Endothelial cell of umbilical vein (primary cell): ENCODE data around the gene RECK. TPM values are rescaled to one million over a fixed set of nuclear protein-coding genes. Genes with fewer than 3 reads are reported as not detected.
"Not testable (repeated sequence)": the region's sequence is repeated elsewhere in the genome, so short reads cannot be mapped to it uniquely, and the experiment has no call there.

Experiments used
- BruUV-seq: library from RNA; stranded (reverse); fragments of 400-500 nt; replicated peaks from 2 replicates; lab custom pipeline; 2021; lab: Mats Ljungman, UMichigan
- CTCF ChIA-PET: fragments of 300-600, 350-600 bp; sonication (Branson Sonifier 250); formaldehyde crosslinking; loops from one replicate; lab custom pipeline; 2021; ENCODE audit warnings: antibody characterized with exemption, inconsistent platforms; lab: Charles Lee
- POLR2A ChIA-PET: fragments of 300-600, 350-600 bp; sonication (Branson Sonifier 250); formaldehyde crosslinking; loops from one replicate; lab custom pipeline; 2021; ENCODE audit warnings: antibody characterized with exemption, inconsistent platforms; lab: Charles Lee
- DNase-seq: peaks from one replicate; pipeline ENCODE4 v3.0.0-alpha.2; 2011; ENCODE audit warnings: low read depth, low spot score
- FAIRE-seq: peaks from 2 replicates; lab custom pipeline; 2011; peaks lifted over from hg19 to GRCh38; lab: Jason Lieb, UNC
- H2AFZ ChIP-seq: 2 replicates; pipeline ENCODE4 v1.6.0; 2012; ENCODE audit warnings: low read depth, low read length, control low read depth, inconsistent platforms
- H3K27ac ChIP-seq: 2 replicates; pipeline ENCODE4 v1.5.1; 2011; ENCODE audit warnings: low read depth, mild to moderate bottlenecking, control low read depth, low read length, moderate library complexity; ENCODE audit not compliant: insufficient read depth
- H3K27me3 ChIP-seq, 2 experiments: 2 replicates each; pipeline versions ENCODE4 v1.6.0 to v1.6.1; 2011; ENCODE audit warnings: low read length in 2 of 2, mixed read lengths in 1 of 2; ENCODE audit not compliant: control insufficient read depth in 2 of 2, insufficient read depth in 2 of 2
- H3K36me3 ChIP-seq, 2 experiments: 2 replicates in 1 of 2; 3 replicates in 1 of 2; pipeline ENCODE4 v1.5.1; 2011; ENCODE audit warnings: low read length in 2 of 2, mild to moderate bottlenecking in 1 of 2, moderate library complexity in 1 of 2; ENCODE audit not compliant: control insufficient read depth in 2 of 2, insufficient read depth in 2 of 2; ENCODE audit errors: extremely low read depth in 1 of 2
- H3K4me1 ChIP-seq: 3 replicates; pipeline ENCODE4 v1.5.1; 2011; ENCODE audit warnings: mild to moderate bottlenecking, low read length; ENCODE audit not compliant: control insufficient read depth, insufficient read depth; ENCODE audit errors: extremely low read depth
- H3K4me2 ChIP-seq: 2 replicates; pipeline ENCODE4 v1.6.1; 2011; ENCODE audit warnings: low read length, control low read depth, mixed read lengths; ENCODE audit not compliant: insufficient read depth
- H3K4me3 ChIP-seq, 3 experiments: fragments of 200-600 bp in 1 of 3; sonication (generic), shearing (Covaris generic) in 1 of 3; replicated peaks in 1 of 3; 2 replicates each; pipeline ENCODE4 v1.5.1; 2011 to 2016; ENCODE audit warnings: control low read depth in 3 of 3, low read length in 3 of 3, mild to moderate bottlenecking in 2 of 3, inconsistent platforms in 1 of 3, low read depth in 1 of 3, moderate library complexity in 1 of 3; ENCODE audit not compliant: insufficient read depth in 1 of 3
- H3K79me2 ChIP-seq: 2 replicates; pipeline ENCODE4 v1.6.0; 2012; ENCODE audit warnings: low read length, inconsistent platforms; ENCODE audit not compliant: control insufficient read depth, insufficient read depth
- H3K9ac ChIP-seq: replicated peaks from 2 replicates; pipeline ENCODE3; 2011; ENCODE audit warnings: low read length, control low read depth; ENCODE audit not compliant: insufficient read depth; ENCODE audit errors: extremely low read depth
- H3K9me1 ChIP-seq: replicated peaks from 3 replicates; pipeline ENCODE4 v1.6.0; 2011; ENCODE audit warnings: mild to moderate bottlenecking, low read length; ENCODE audit not compliant: control insufficient read depth, insufficient read depth; ENCODE audit errors: extremely low read depth
- H3K9me3 ChIP-seq: replicated peaks from 2 replicates; pipeline ENCODE4 v1.5.1; 2012; ENCODE audit warnings: low read length, inconsistent platforms; ENCODE audit not compliant: control insufficient read depth, insufficient read depth
- H4K20me1 ChIP-seq: replicated peaks from 2 replicates; pipeline ENCODE3; 2011; ENCODE audit warnings: mild to moderate bottlenecking, low read length; ENCODE audit not compliant: control insufficient read depth, insufficient read depth; ENCODE audit errors: extremely low read depth
- CTCF ChIP-seq, 2 donors: IDR thresholded peaks; 1 replicate in 1 of 2; 2 replicates in 1 of 2; pipeline ENCODE4 v1.5.1; 2011; ENCODE audit warnings: low read length in 2 of 2, mild to moderate bottlenecking in 2 of 2, moderate library complexity in 2 of 2, control low read depth in 1 of 2, inconsistent platforms in 1 of 2, low read depth in 1 of 2; ENCODE audit not compliant: insufficient read depth in 1 of 2; ENCODE audit errors: extremely low read depth in 1 of 2
- EZH2 ChIP-seq: IDR thresholded peaks from 2 replicates; pipeline ENCODE4 v1.6.1; 2012; ENCODE audit warnings: borderline replicate concordance, low read depth, mild to moderate bottlenecking, moderate library complexity, low read length, inconsistent platforms; ENCODE audit not compliant: severe bottlenecking
- FOS ChIP-seq: IDR thresholded peaks from 2 replicates; pipeline ENCODE4 v1.6.1; 2011; ENCODE audit warnings: mild to moderate bottlenecking, low read length, moderate library complexity, borderline replicate concordance; ENCODE audit not compliant: insufficient read depth
- GATA2 ChIP-seq: IDR thresholded peaks from 2 replicates; pipeline ENCODE4 v1.7.0; 2011; ENCODE audit warnings: low read depth, mild to moderate bottlenecking, moderate library complexity, mixed read lengths, low read length; ENCODE audit not compliant: insufficient read length, insufficient read depth
- JUN ChIP-seq: IDR thresholded peaks from 2 replicates; pipeline ENCODE4 v1.6.1; 2011; ENCODE audit warnings: borderline replicate concordance, low read depth; ENCODE audit not compliant: insufficient read length, insufficient read depth
- MAX ChIP-seq: IDR thresholded peaks from 2 replicates; pipeline ENCODE4 v1.6.1; 2011; ENCODE audit not compliant: insufficient read depth, insufficient read length
- MYC ChIP-seq: IDR thresholded peaks from one replicate; pipeline ENCODE4 v1.6.1; 2011; ENCODE audit warnings: mild to moderate bottlenecking, low read depth, low read length
- POLR2A ChIP-seq: IDR thresholded peaks from 2 replicates; pipeline ENCODE4 v1.6.1; 2012; ENCODE audit warnings: low read depth, mild to moderate bottlenecking, control low read depth, low read length
- POLR2AphosphoS5 ChIP-seq: IDR thresholded peaks from 2 replicates; pipeline ENCODE4 v1.6.1; 2012; ENCODE audit warnings: low read depth, mild to moderate bottlenecking, control low read depth, low read length, moderate library complexity; ENCODE audit not compliant: insufficient read depth
- dilution Hi-C: fragments of 300-500 bp; cut with MboI; formaldehyde crosslinking; loops from one replicate; pipeline ENCODE4 v1.15.0; 2019; ENCODE audit warnings: low sequenced_read_pairs; ENCODE audit not compliant: extremely low pct_ligation_motif_present
- intact Hi-C: fragments of 100-400 bp; cut with micrococcal nuclease; formaldehyde crosslinking; loops from one replicate; pipeline ENCODE4 v1.10.0; 2022
- polyA plus RNA-seq, 4 experiments: library from polyadenylated mRNA; depleted of rRNA in 3 of 4; stranded (reverse) in 3 of 4; unstranded in 1 of 4; fragments of >200 nt; gene quantifications; 2 replicates each; pipeline versions ENCODE4 v1.2.1 to v1.2.3, GENCODE V29; 2011 to 2012; ENCODE audit warnings: missing spikeins in 1 of 4
- total RNA-seq: library from RNA; stranded (reverse); gene quantifications from 2 replicates; pipeline ENCODE4 v1.2.3, GENCODE V29; 2021

The RECK gene
- total and polyA plus RNA-seq, 2 donors (not counting 3 experiments of a cell fraction or from before 2014, with no cell fraction given): 12.0 to 14.1 TPM

GRCh38 chr9:36129139-36129538, 92.4 kb downstream of the RECK start:
- FAIRE-seq (no peak), DNase-seq (no peak)
- POLR2A ChIA-PET: no interaction called here
- H3K4me1 ChIP-seq: no peaks in the 10 kb centered on the region
- H3K9me1 ChIP-seq: no peaks in the 10 kb centered on the region
- H2AFZ ChIP-seq: no peak overlapping the region
- H4K20me1 ChIP-seq: no peaks in the 10 kb centered on the region
- H3K9me3 ChIP-seq: no peaks in the 10 kb centered on the region
- no TSS peak for BruUV-seq
- no peak overlapping the region for H3K9ac ChIP-seq
- CTCF ChIA-PET: interaction anchor here (0.6 to 2.0 kb wide), 5 partner anchors 8 to 35 kb away, joined by 3 to 8 read pairs (median 4); no protein-coding TSS in a partner anchor
- H3K4me3 ChIP-seq: no peak overlapping the region
- H3K79me2 ChIP-seq: no peaks in the 10 kb centered on the region
- H3K4me2 ChIP-seq: no peak overlapping the region
- no peaks in the 10 kb centered on the region for H3K27me3 ChIP-seq
- H3K27ac ChIP-seq: no peak overlapping the region
- TF ChIP-seq POLR2AphosphoS5 (no peak), CTCF (IDR thresholded peaks at IDR 0.05; ENCODE audit: extremely low read depth in 1 of 2, insufficient read depth in 1 of 2, low read depth in 1 of 2, low read length in 2 of 2) (no peak), POLR2A (no peak), FOS (no peak), GATA2 (no peak), EZH2 (no peak), JUN (no peak), MYC (no peak), MAX (no peak)
- H3K36me3 ChIP-seq: no peaks in the 10 kb centered on the region
- intact Hi-C loops: no loop called here
- dilution Hi-C loops: no loop called here

GRCh38 chr9:36131666-36132065, 95.0 kb downstream of the RECK start:
- intact Hi-C loops, H3K79me2 ChIP-seq, dilution Hi-C loops, DNase-seq, H3K27me3 ChIP-seq, H3K9me1 ChIP-seq, H3K4me3 ChIP-seq, FAIRE-seq, POLR2A ChIA-PET, H3K27ac ChIP-seq, H3K9me3 ChIP-seq, H3K4me2 ChIP-seq, H3K9ac ChIP-seq, H3K4me1 ChIP-seq, H2AFZ ChIP-seq, H4K20me1 ChIP-seq, H3K36me3 ChIP-seq, BruUV-seq: not testable (repeated sequence)
- CTCF ChIA-PET: interaction anchor here (1.1 kb wide), 1 partner anchor 32 kb away, joined by 3 read pairs; no protein-coding TSS in a partner anchor
